Activated CD8-positive, alpha-beta memory T cell treated with anti-CD3 and anti-CD28 coated beads, Interleukin-2, amount 10 ng/mL, durations not matched to agents 7 days and 5 days (primary cell): ENCODE measurements around the gene UBN1. TPM values are rescaled to one million over a fixed set of nuclear protein-coding genes. Genes with fewer than 3 reads are reported as not detected.
"Not testable (repeated sequence)": the region's sequence is repeated elsewhere in the genome, so short reads cannot be mapped to it uniquely, and the experiment has no call there.

Source experiments
- ATAC-seq: fragments of 150-1000 bp; cut with Tn5 transposase; one replicate; pipeline ENCODE4 v1.10.0; 2021; ENCODE audit warnings: moderate library complexity
- CTCF ChIA-PET: fragments of 350-600 bp; sonication (Branson Sonifier 250); formaldehyde crosslinking; loops from one replicate; lab custom pipeline; 2021; ENCODE audit warnings: antibody characterized with exemption; lab: Charles Lee
- DNase-seq: peaks from one replicate; pipeline ENCODE4 v3.0.0-alpha.2; 2020
- H3K27ac Mint-ChIP-seq: one replicate; pipeline ENCODE4 v1.8.0; 2021; ENCODE audit warnings: mild to moderate bottlenecking, mixed read lengths
- H3K27me3 Mint-ChIP-seq: one replicate; pipeline ENCODE4 v1.8.0; 2021; ENCODE audit warnings: mixed read lengths
- H3K36me3 Mint-ChIP-seq: one replicate; pipeline ENCODE4 v1.8.0; 2021; ENCODE audit warnings: mild to moderate bottlenecking, mixed read lengths
- H3K4me1 Mint-ChIP-seq: one replicate; pipeline ENCODE4 v1.8.0; 2021; ENCODE audit warnings: mixed read lengths
- H3K4me3 Mint-ChIP-seq: one replicate; pipeline ENCODE4 v1.8.0; 2021; ENCODE audit warnings: mild to moderate bottlenecking, moderate library complexity, mixed read lengths
- H3K9me3 Mint-ChIP-seq: one replicate; pipeline ENCODE4 v1.8.0; 2022; ENCODE audit warnings: low read depth, mixed read lengths
- total RNA-seq, 2 experiments: library from RNA; stranded (reverse); gene quantifications; one replicate each; pipeline ENCODE4 v1.2.3, GENCODE V29; 2021

The UBN1 gene
- total RNA-seq, 2 experiments from 2014 or later, result 45.1 to 46.3 TPM

GRCh38 chr16:4890026-4890425, 42.7 kb downstream of the UBN1 start:
- no peaks in the 10 kb centered on the region for H3K4me1 Mint-ChIP-seq
- no peaks in the 10 kb centered on the region for H3K27me3 Mint-ChIP-seq
- ATAC-seq (no peak), DNase-seq (no peak)
- CTCF ChIA-PET, result no interaction called here
- H3K9me3 Mint-ChIP-seq, result no peaks in the 10 kb centered on the region
- H3K27ac Mint-ChIP-seq, result no peak overlapping the region
- peaks cover 4% of the 10 kb centered on the region for H3K36me3 Mint-ChIP-seq
- H3K4me3 Mint-ChIP-seq, result no peak overlapping the region

- peaks cover 2% of the 10 kb centered on the region for H3K36me3 Mint-ChIP-seq
- H3K27ac Mint-ChIP-seq, result no peak overlapping the region
- H3K9me3 Mint-ChIP-seq, result no peaks in the 10 kb centered on the region
- CTCF ChIA-PET, result no interaction called here
- no peaks in the 10 kb centered on the region for H3K27me3 Mint-ChIP-seq
- no peak for DNase-seq
- H3K4me1 Mint-ChIP-seq, result no peaks in the 10 kb centered on the region
- ATAC-seq, result no peak
- no peak overlapping the region for H3K4me3 Mint-ChIP-seq
Observed at GRCh38 chr16:4890686-4891085, 43.4 kb downstream of the UBN1 start.

- CTCF ChIA-PET, result no interaction called here
- H3K9me3 Mint-ChIP-seq, result no peaks in the 10 kb centered on the region
- no peaks in the 10 kb centered on the region for H3K36me3 Mint-ChIP-seq
- H3K27me3 Mint-ChIP-seq, result no peaks in the 10 kb centered on the region
- no peaks in the 10 kb centered on the region for H3K4me1 Mint-ChIP-seq
- no peak overlapping the region for H3K4me3 Mint-ChIP-seq
- DNase-seq (no peak), ATAC-seq (no peak)
- H3K27ac Mint-ChIP-seq, result no peak overlapping the region
Observed at GRCh38 chr16:4891097-4891885, 44.0 kb downstream of the UBN1 start.

GRCh38 chr16:4891886-4892216, 44.6 kb downstream of the UBN1 start:
- Mint-ChIP-seq H3K4me3 (no peak overlapping the region), H3K27ac (no peak overlapping the region), H3K4me1 (no peaks in the 10 kb centered on the region), H3K27me3 (no peaks in the 10 kb centered on the region), H3K36me3 (no peaks in the 10 kb centered on the region), H3K9me3 (no peaks in the 10 kb centered on the region)
- no peak for DNase-seq
- ATAC-seq, result no peak
- CTCF ChIA-PET, result no interaction called here

- H3K27me3 Mint-ChIP-seq, result no peaks in the 10 kb centered on the region
- H3K4me3 Mint-ChIP-seq, result no peak overlapping the region
- CTCF ChIA-PET, result no interaction called here
- no peaks in the 10 kb centered on the region for H3K9me3 Mint-ChIP-seq
- no peak overlapping the region for H3K27ac Mint-ChIP-seq
- H3K4me1 Mint-ChIP-seq, result no peaks in the 10 kb centered on the region
- no peak for ATAC-seq
- H3K36me3 Mint-ChIP-seq, result no peaks in the 10 kb centered on the region
- DNase-seq, result no peak
Observed at GRCh38 chr16:4892361-4893102, 45.3 kb downstream of the UBN1 start.

- Mint-ChIP-seq H3K27me3 (no peaks in the 10 kb centered on the region), H3K9me3 (no peaks in the 10 kb centered on the region), H3K4me3 (no peak overlapping the region), H3K4me1 (no peaks in the 10 kb centered on the region), H3K27ac (no peak overlapping the region), H3K36me3 (no peaks in the 10 kb centered on the region)
- CTCF ChIA-PET, result no interaction called here
- DNase-seq (no peak), ATAC-seq (no peak)
Observed at GRCh38 chr16:4893103-4893862, 46.0 kb downstream of the UBN1 start.

GRCh38 chr16:4894276-4895150, 47.2 kb downstream of the UBN1 start:
- Mint-ChIP-seq H3K27me3 (no peaks in the 10 kb centered on the region), H3K4me1 (no peaks in the 10 kb centered on the region), H3K4me3 (no peak overlapping the region), H3K36me3 (no peaks in the 10 kb centered on the region), H3K9me3 (no peaks in the 10 kb centered on the region), H3K27ac (no peak overlapping the region)
- ATAC-seq (no peak), DNase-seq (no peak)
- CTCF ChIA-PET, result no interaction called here

GRCh38 chr16:4895366-4895765, 48.1 kb downstream of the UBN1 start:
- ATAC-seq (no peak), DNase-seq (no peak)
- H3K4me1 Mint-ChIP-seq, result no peaks in the 10 kb centered on the region
- H3K36me3 Mint-ChIP-seq, result no peaks in the 10 kb centered on the region
- no peaks in the 10 kb centered on the region for H3K9me3 Mint-ChIP-seq
- H3K27ac Mint-ChIP-seq, result no peak overlapping the region
- CTCF ChIA-PET, result interaction anchor here (0.9 kb wide), 1 partner anchor 161 kb away, joined by 3 read pairs; the partner anchor contains the start of genes ANKS3 and DNAAF8
- H3K4me3 Mint-ChIP-seq, result no peak overlapping the region
- H3K27me3 Mint-ChIP-seq, result no peaks in the 10 kb centered on the region

- CTCF ChIA-PET, H3K36me3 Mint-ChIP-seq, H3K27me3 Mint-ChIP-seq: not testable (repeated sequence)
Observed at GRCh38 chr16:4896761-4897160, 49.5 kb downstream of the UBN1 start.

GRCh38 chr16:4897328-4897727, 50.0 kb downstream of the UBN1 start:
- ATAC-seq, result no peak
- Mint-ChIP-seq H3K36me3 (no peaks in the 10 kb centered on the region), H3K27me3 (no peaks in the 10 kb centered on the region), H3K9me3 (no peaks in the 10 kb centered on the region), H3K4me1 (no peaks in the 10 kb centered on the region), H3K27ac (no peak overlapping the region), H3K4me3 (no peak overlapping the region)
- DNase-seq, result no peak
- CTCF ChIA-PET, result no interaction called here

More at GRCh38 chr16:4896761-4897160, 49.5 kb downstream of the UBN1 start:
- H3K4me3 Mint-ChIP-seq, H3K27ac Mint-ChIP-seq, H3K9me3 Mint-ChIP-seq, ATAC-seq, DNase-seq, H3K4me1 Mint-ChIP-seq: not testable (repeated sequence)

- ATAC-seq (no peak), DNase-seq (no peak)
- Mint-ChIP-seq H3K9me3 (no peaks in the 10 kb centered on the region), H3K36me3 (no peaks in the 10 kb centered on the region), H3K4me1 (no peaks in the 10 kb centered on the region), H3K27ac (no peak overlapping the region), H3K27me3 (no peaks in the 10 kb centered on the region), H3K4me3 (no peak overlapping the region)
- CTCF ChIA-PET, result no interaction called here
Observed at GRCh38 chr16:4898811-4899473, 51.7 kb downstream of the UBN1 start.

- H3K4me3 Mint-ChIP-seq, result no peak overlapping the region
- no peaks in the 10 kb centered on the region for H3K36me3 Mint-ChIP-seq
- CTCF ChIA-PET, result no interaction called here
- no peaks in the 10 kb centered on the region for H3K9me3 Mint-ChIP-seq
- DNase-seq (no peak), ATAC-seq (no peak)
- H3K27me3 Mint-ChIP-seq, result no peaks in the 10 kb centered on the region
- no peaks in the 10 kb centered on the region for H3K4me1 Mint-ChIP-seq
- no peak overlapping the region for H3K27ac Mint-ChIP-seq
Observed at GRCh38 chr16:4899474-4899846, 52.2 kb downstream of the UBN1 start.
